NB4 (cell line): ENCODE results near the gene STARD10.

Source experiments
- DNase-seq: peaks from one replicate; pipeline ENCODE4 v3.0.0; 2010; ENCODE audit warnings: low read depth
- H3K4me3 ChIP-seq: one replicate; pipeline ENCODE4 v1.5.1; 2011; ENCODE audit warnings: mild to moderate bottlenecking, low read depth, low read length, moderate library complexity
- MYC ChIP-seq: IDR thresholded peaks from 2 replicates; pipeline ENCODE4 v1.6.1; 2011; ENCODE audit warnings: low read depth, low read length
- POLR2A ChIP-seq: IDR thresholded peaks from 2 replicates; pipeline ENCODE4 v1.6.1; 2011; ENCODE audit warnings: mild to moderate bottlenecking; ENCODE audit not compliant: insufficient read length; ENCODE audit errors: extremely low read depth
- TF ChIP-seq, protein P1 (sequence below): IDR thresholded peaks from 2 replicates; pipeline ENCODE4 v1.6.1; 2011; ENCODE audit warnings: low read depth, low read length
- TF ChIP-seq, protein P2 (sequence below): IDR thresholded peaks from one replicate; pipeline ENCODE4 v1.5.1; 2012; ENCODE audit warnings: low read depth, low read length

Gene STARD10

DNA sequence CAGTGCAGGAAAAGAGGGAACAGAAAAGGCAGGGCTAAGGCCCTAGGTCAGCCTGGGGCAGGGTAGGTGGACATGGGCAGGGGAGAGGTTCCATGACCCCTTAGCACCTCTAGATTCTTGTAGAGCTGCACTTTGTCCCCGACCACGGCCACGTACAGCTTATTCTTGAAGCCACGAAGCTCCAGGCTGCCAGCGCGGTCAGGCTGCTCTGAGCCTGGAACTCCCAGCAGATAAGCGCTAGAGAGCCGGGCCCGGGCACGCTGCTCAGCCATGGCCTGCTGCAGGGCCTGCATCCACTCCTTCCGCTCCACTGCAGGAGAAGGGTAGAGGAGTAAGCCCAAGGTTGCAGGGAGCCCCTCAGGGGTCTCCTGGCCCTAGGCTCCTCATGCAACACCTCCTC lies 83.6 kb downstream of the STARD10 start:
- no peak overlapping the region for H3K4me3 ChIP-seq
- TF ChIP-seq, protein P1, sequence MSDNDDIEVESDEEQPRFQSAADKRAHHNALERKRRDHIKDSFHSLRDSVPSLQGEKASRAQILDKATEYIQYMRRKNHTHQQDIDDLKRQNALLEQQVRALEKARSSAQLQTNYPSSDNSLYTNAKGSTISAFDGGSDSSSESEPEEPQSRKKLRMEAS: no peak
- TF ChIP-seq, protein P2, sequence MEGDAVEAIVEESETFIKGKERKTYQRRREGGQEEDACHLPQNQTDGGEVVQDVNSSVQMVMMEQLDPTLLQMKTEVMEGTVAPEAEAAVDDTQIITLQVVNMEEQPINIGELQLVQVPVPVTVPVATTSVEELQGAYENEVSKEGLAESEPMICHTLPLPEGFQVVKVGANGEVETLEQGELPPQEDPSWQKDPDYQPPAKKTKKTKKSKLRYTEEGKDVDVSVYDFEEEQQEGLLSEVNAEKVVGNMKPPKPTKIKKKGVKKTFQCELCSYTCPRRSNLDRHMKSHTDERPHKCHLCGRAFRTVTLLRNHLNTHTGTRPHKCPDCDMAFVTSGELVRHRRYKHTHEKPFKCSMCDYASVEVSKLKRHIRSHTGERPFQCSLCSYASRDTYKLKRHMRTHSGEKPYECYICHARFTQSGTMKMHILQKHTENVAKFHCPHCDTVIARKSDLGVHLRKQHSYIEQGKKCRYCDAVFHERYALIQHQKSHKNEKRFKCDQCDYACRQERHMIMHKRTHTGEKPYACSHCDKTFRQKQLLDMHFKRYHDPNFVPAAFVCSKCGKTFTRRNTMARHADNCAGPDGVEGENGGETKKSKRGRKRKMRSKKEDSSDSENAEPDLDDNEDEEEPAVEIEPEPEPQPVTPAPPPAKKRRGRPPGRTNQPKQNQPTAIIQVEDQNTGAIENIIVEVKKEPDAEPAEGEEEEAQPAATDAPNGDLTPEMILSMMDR: no peak
- TF ChIP-seq MYC (no peak), POLR2A (no peak)
- no peak for DNase-seq

DNA sequence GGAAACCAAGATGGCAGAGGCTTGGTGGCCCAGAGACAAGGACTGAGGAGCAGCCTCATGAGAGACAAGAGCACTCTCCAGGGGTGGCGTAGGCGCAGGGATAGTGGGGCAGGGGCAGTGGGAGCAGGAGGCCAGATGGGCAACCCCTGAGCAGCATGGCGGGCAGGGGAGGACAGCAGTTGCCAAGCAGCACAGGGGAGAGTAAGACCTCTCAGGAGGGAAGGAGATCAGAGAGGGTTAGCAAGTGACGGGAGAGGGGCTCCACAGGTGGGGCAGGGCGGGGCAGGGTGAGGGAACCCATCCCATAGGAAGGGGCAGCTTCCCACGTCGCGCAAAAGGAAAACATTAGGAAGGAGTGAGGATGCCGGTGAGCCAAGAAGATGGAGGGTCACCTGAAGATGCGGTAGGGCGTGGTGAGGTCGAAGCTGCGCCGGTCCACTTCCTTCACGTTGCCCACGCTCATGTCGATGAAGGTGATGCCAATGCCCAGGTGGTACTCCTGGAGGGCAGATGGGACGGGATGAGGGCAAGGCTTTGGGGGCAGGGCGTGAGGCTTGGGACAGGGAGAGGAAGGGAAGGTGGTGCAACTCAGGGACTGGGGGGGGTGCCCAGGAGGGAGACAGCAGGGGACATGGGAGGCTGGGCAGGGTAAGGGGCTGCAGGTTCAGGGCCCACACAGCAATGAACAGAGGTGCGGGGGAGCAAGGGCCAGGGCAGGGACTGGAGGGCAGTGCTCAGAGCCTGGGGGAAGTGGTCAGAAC lies 84.2 kb downstream of the STARD10 start:
- H3K4me3 ChIP-seq: no peak overlapping the region
- TF ChIP-seq, protein P2: no peak

GRCh38 chr11:72707032-72707431 lies 86.8 kb downstream of the STARD10 start:
- TF ChIP-seq, protein P1: no peak
- TF ChIP-seq MYC (no peak), POLR2A (no peak)
- TF ChIP-seq, protein P2: no peak
- H3K4me3 ChIP-seq: no peak overlapping the region

More for the DNA sequence above, 84.2 kb downstream of the STARD10 start:
- no peak for DNase-seq

GRCh38 chr11:72706579-72706978 lies 87.3 kb downstream of the STARD10 start:
- H3K4me3 ChIP-seq: no peak overlapping the region
- DNase-seq: no peak
- TF ChIP-seq, protein P1: no peak
- TF ChIP-seq POLR2A (no peak), MYC (no peak)
- TF ChIP-seq, protein P2: no peak

More at GRCh38 chr11:72707032-72707431, 86.8 kb downstream of the STARD10 start:
- DNase-seq: no peak

DNA sequence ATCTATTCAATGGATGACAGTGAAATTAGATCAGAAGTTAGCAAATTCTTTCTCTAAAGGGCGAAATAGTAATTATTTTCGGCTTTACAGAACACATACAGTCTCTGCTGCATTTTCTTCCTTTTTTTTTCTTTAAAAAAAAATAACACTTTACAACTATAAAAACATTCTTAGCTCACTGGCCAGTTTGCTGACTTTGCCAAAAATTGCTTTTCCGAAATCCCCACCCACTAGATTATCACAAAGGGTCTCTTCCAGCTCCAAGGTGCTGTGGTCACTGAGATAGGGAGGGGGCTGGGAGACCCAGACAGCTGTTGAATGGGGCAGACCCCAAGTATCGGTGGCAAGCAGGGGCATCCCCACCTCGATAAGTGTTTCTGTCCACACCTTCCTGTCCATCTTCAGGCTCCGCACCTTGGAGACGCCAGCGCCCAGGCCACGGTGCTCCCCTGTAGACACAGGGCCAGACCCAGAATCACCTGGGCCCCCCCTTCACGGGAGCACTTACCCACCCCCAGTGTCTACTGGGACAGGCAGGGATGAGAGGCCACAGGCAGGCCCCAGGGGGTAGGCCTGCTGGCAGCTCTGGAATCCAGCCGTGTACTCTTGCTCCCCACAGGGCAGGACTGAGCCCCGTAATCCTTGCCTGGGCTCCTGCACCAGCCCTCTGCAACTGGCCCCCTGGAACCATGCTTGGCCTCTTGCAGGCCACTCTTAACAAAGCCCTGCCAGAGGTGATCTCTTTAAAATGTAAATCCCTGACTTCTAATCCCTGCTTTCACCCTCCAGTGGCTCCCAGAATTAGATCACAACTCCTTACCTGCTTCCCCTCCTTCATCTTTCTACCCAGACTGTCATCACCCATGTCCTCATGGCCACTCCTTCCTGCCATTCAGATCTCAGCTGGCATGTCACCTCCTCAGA lies 88.1 kb downstream of the STARD10 start:
- TF ChIP-seq, protein P2: no peak
- TF ChIP-seq, protein P1: no peak
- TF ChIP-seq POLR2A (no peak), MYC (no peak)
- DNase-seq: no peak
- no peak overlapping the region for H3K4me3 ChIP-seq
